A673 (cell line): ENCODE measurements around the gene NBAS. TPM values are rescaled to one million over a fixed set of nuclear protein-coding genes. Genes with fewer than 3 reads are reported as not detected.

Experiments
- BruUV-seq: library from RNA; stranded (reverse); fragments of 400-500 nt; replicated peaks from 2 replicates; lab custom pipeline; 2021; lab: Mats Ljungman, UMichigan
- CTCF ChIA-PET: fragments of 300-600 bp; sonication (Branson Sonifier 250); formaldehyde crosslinking; loops from one replicate; lab custom pipeline; 2022; ENCODE audit warnings: antibody characterized with exemption; lab: Charles Lee
- POLR2A ChIA-PET: fragments of 300-600 bp; sonication (Branson Sonifier 250); formaldehyde crosslinking; loops from one replicate; lab custom pipeline; 2022; ENCODE audit warnings: antibody characterized with exemption; ENCODE audit not compliant: low non-redundant PET; lab: Charles Lee
- DNase-seq: peaks from one replicate; pipeline ENCODE4 v3.0.0-alpha.2; 2015; ENCODE audit warnings: low spot score
- H3K27ac ChIP-seq: fragments of 200-600 bp; sonication (generic); 2 replicates; pipeline ENCODE4 v1.5.1; 2016; ENCODE audit warnings: mixed run types, low read depth, mild to moderate bottlenecking, mixed read lengths, antibody characterized with exemption, low read length; ENCODE audit not compliant: poor library complexity, severe bottlenecking
- H3K27me3 ChIP-seq: fragments of 200-600 bp; sonication (generic); replicated peaks from 2 replicates; pipeline ENCODE4 v1.6.1; 2017; ENCODE audit warnings: mixed run types, low read depth, mild to moderate bottlenecking, mixed read lengths, antibody characterized with exemption, low read length; ENCODE audit not compliant: insufficient read depth, poor library complexity
- H3K36me3 ChIP-seq: fragments of 200-600 bp; sonication (generic); 2 replicates; pipeline ENCODE4 v1.6.1; 2016; ENCODE audit warnings: mixed run types, mild to moderate bottlenecking, mixed read lengths, antibody characterized with exemption, low read length; ENCODE audit not compliant: insufficient read depth, poor library complexity, severe bottlenecking
- H3K4me1 ChIP-seq: fragments of 200-600 bp; sonication (generic); 2 replicates; pipeline ENCODE4 v1.6.1; 2017; ENCODE audit warnings: mixed run types, mild to moderate bottlenecking, mixed read lengths, antibody characterized with exemption, low read length; ENCODE audit not compliant: insufficient read depth, poor library complexity, severe bottlenecking
- H3K4me3 ChIP-seq: fragments of 200-600 bp; sonication (generic); 2 replicates; pipeline ENCODE4 v1.5.1; 2016; ENCODE audit warnings: low read depth, mixed run types, mild to moderate bottlenecking, mixed read lengths, low read length; ENCODE audit not compliant: poor library complexity, severe bottlenecking
- H3K9me3 ChIP-seq: fragments of 200-600 bp; sonication (generic); 2 replicates; pipeline ENCODE4 v1.6.1; 2016; ENCODE audit warnings: mixed run types, low read depth, mild to moderate bottlenecking, mixed read lengths, antibody characterized with exemption, low read length; ENCODE audit not compliant: poor library complexity, severe bottlenecking
- CTCF ChIP-seq: fragments of 300-800, 200-600 bp; sonication (generic); conservative IDR thresholded peaks from 2 replicates; pipeline ENCODE4 v1.5.1; 2017; ENCODE audit warnings: low read depth, mild to moderate bottlenecking, antibody characterized with exemption, low read length, moderate library complexity, mixed read lengths
- EZH2 ChIP-seq: fragments of 200-600 bp; sonication (generic); IDR thresholded peaks from 2 replicates; pipeline ENCODE4 v1.6.1; 2017; ENCODE audit warnings: borderline replicate concordance, low read depth, mild to moderate bottlenecking, mixed read lengths, antibody characterized with exemption, low read length; ENCODE audit not compliant: poor library complexity, severe bottlenecking
- intact Hi-C: fragments of 100-400 bp; cut with micrococcal nuclease; formaldehyde crosslinking; loops from one replicate; pipeline ENCODE4 v1.10.0; 2022; ENCODE audit not compliant: unreplicated experiment
- total RNA-seq: library from RNA; stranded (reverse); gene quantifications from 2 replicates; pipeline ENCODE4 v1.2.3, GENCODE V29; 2021

Gene NBAS
- total RNA-seq, 1 experiment from 2014 or later: 38.7 TPM

- H3K36me3 ChIP-seq: no peaks in the 10 kb centered on the region
- ChIA-PET CTCF (no interaction called here), POLR2A (no interaction called here)
- no peak for TF ChIP-seq EZH2
- no peak for TF ChIP-seq CTCF
- intact Hi-C loops: no loop called here
- no peak for DNase-seq
- no peak overlapping the region for H3K4me3 ChIP-seq
- no TSS peak for BruUV-seq
- H3K9me3 ChIP-seq: no peaks in the 10 kb centered on the region
- no peaks in the 10 kb centered on the region for H3K27me3 ChIP-seq
- H3K27ac ChIP-seq: no peak overlapping the region
- H3K4me1 ChIP-seq: peaks cover 3% of the 10 kb centered on the region
Observed at GRCh38 chr2:15293262-15293937, 267.7 kb downstream of the NBAS start.

- CTCF ChIA-PET: no interaction called here
- BruUV-seq: no TSS peak
- intact Hi-C loops: no loop called here
- Histone ChIP-seq H3K27ac (no peak overlapping the region), H3K9me3 (no peaks in the 10 kb centered on the region), H3K36me3 (no peaks in the 10 kb centered on the region), H3K4me3 (no peak overlapping the region), H3K4me1 (no peaks in the 10 kb centered on the region), H3K27me3 (no peaks in the 10 kb centered on the region)
- DNase-seq: no peak
- POLR2A ChIA-PET: no interaction called here
- no peak for TF ChIP-seq EZH2
- no peak for TF ChIP-seq CTCF
Observed at GRCh38 chr2:15287447-15288184, 273.5 kb downstream of the NBAS start.

DNA sequence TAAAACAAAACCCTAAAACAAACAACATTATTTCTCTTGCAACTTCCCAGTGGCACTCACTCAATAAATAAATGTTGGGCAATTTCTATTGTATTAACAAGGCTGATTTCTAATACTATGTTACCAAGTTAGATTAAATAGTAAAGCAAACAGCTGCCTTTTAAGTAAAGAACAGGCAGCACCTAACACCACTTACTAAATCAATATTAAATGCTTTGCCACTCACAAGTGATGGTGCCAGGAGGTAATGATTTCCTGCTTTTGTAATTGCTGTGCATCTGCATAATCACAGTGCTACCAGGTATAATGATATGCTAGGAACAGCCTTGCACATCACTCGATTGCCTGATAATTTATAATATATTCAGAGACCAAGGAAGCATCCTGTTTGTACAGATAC lies 276.5 kb downstream of the NBAS start:
- DNase-seq: no peak
- H3K36me3 ChIP-seq: no peaks in the 10 kb centered on the region
- intact Hi-C loops: no loop called here
- BruUV-seq: no TSS peak
- peaks cover 8% of the 10 kb centered on the region for H3K4me1 ChIP-seq
- POLR2A ChIA-PET: no interaction called here
- TF ChIP-seq EZH2 (no peak), CTCF (no peak)
- H3K9me3 ChIP-seq: no peaks in the 10 kb centered on the region
- no peaks in the 10 kb centered on the region for H3K27me3 ChIP-seq
- H3K27ac ChIP-seq: no peak overlapping the region
- CTCF ChIA-PET: no interaction called here
- no peak overlapping the region for H3K4me3 ChIP-seq
